H1 (cell line): ENCODE results near the gene IL1RAPL1. TPM values are rescaled to one million over a fixed set of nuclear protein-coding genes. Genes with fewer than 3 reads are reported as not detected.

ENCODE experiments used
- TAF1 ChIP-seq: IDR thresholded peaks from 2 replicates; pipeline ENCODE4 v1.6.1; 2011; ENCODE audit warnings: mild to moderate bottlenecking, low read depth, low read length
- USF2 ChIP-seq: IDR thresholded peaks from 2 replicates; pipeline ENCODE4 v1.6.1; 2011; ENCODE audit warnings: low read length, improper control_type of control experiment
- polyA plus RNA-seq, 7 experiments: library from polyadenylated mRNA; depleted of rRNA in 3 of 7; stranded (reverse) in 5 of 7; unstranded in 2 of 7; fragments of >200 nt in 5 of 7; fragments of 200-250 nt in 2 of 7; gene quantifications; 1 replicate in 5 of 7; 2 replicates in 1 of 7; 4 replicates in 1 of 7; pipeline versions ENCODE4 v1.2.1 to v1.2.3, GENCODE V29; 2011 to 2013; ENCODE audit warnings: missing spikeins in 2 of 7, mixed read lengths in 2 of 7
- total RNA-seq: library from RNA; stranded (reverse); fragmentation: NEBNext Ultra II Directional; extraction: Animal tissue kit (Norgen Biotek cat#: 25700); gene quantifications from 2 replicates; pipeline ENCODE4 v1.2.1, GENCODE V29; 2021

Gene IL1RAPL1
- total and polyA plus RNA-seq, 2 of the 8 experiments (the other 6 are each of a cell fraction or from before 2014, with no cell fraction given), result 0.11 to 0.35 TPM

- TF ChIP-seq USF2 (no peak), TAF1 (no peak)
Measured at GRCh38 chrX:28651186-28651585, 63.9 kb downstream of the IL1RAPL1 start (continued).
